HG02884 (cell line): ENCODE measurements around the gene PRTN3.
"Not testable (repeated sequence)": the region's sequence is repeated elsewhere in the genome, so short reads cannot be mapped to it uniquely, and the experiment has no call there.

Experiments
- ATAC-seq: cut with Tn5 transposase; IDR thresholded peaks from one replicate; pipeline ENCODE4 v1.9.1; 2021; ENCODE audit warnings: mild to moderate bottlenecking, moderate library complexity; ENCODE audit not compliant: unreplicated experiment

PRTN3 gene

GRCh38 chr19:815079-815774 is 25.6 kb upstream of the PRTN3 start:
- ATAC-seq: no peak

GRCh38 chr19:815775-816499 is 24.9 kb upstream of the PRTN3 start:
- ATAC-seq: no peak

DNA sequence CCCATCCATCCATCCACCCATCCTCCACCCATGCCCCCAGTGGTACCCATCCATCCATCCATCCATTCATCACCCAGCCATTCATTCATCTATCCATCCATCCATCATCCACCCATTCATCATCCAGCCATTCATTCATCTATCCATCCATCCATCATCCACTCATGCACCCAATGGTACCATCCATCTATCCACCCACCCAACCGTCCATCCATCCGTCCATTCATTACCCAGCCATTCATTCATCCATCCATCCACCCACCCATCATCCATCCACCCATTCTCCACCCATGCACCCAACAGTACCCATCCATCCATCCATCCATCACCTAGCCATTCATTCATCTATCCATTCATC is 24.3 kb upstream of the PRTN3 start:
- no peak for ATAC-seq

DNA sequence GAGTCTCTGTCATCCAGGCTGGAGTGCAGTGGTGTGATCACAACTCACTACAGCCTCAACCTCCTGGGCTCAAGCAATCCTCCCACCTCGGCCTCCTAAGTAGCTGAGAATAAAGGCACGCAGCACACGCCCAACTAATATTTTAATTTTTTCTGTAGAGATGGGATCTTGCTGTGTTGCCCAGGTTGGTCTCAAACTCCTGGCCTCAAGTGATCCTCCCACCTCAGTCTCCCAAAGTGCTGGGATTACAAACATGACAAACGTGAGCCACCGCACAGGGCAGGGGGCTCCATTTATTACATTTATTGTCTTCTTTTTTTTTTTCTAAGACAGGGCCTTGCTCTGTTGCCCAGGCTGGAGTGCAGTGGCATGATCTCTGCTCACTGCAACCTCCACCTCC is 20.6 kb upstream of the PRTN3 start:
- ATAC-seq: not testable (repeated sequence)

GRCh38 chr19:821231-821824 is 19.5 kb upstream of the PRTN3 start:
- no peak for ATAC-seq

- no peak for ATAC-seq
Observed at GRCh38 chr19:821825-822503, 18.8 kb upstream of the PRTN3 start, which contains the start of gene PLPPR3. TSS of gene PLPPR3 (minus strand) at chr19:821955. CDS start at chr19:821559, 396 bp downstream.

- no peak for ATAC-seq
Observed at GRCh38 chr19:823565-824121, 17.2 kb upstream of the PRTN3 start.

DNA sequence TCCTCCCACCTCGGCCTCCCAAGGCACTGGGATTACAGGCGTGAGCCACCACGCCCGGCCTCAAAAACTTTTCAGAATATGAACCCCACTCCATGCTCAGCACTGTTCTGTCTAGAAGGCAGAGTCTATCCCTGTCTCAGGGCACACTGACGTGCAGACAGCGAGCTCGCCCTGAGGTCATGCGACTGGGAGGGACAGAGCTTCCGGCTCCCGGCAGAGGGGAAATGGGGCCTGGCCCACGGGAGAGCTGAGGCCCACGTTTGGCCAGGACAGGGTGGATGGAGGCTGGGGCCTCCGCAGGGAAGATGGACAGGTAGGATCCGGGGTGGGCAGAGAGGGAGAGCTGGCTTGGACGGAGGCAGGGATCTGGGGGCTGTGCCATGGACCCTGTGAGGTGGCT is 15.9 kb upstream of the PRTN3 start:
- ATAC-seq: no peak

GRCh38 chr19:825897-826644 is 14.7 kb upstream of the PRTN3 start:
- no peak for ATAC-seq

GRCh38 chr19:827314-827709 is 13.5 kb upstream of the PRTN3 start:
- no peak for ATAC-seq

DNA sequence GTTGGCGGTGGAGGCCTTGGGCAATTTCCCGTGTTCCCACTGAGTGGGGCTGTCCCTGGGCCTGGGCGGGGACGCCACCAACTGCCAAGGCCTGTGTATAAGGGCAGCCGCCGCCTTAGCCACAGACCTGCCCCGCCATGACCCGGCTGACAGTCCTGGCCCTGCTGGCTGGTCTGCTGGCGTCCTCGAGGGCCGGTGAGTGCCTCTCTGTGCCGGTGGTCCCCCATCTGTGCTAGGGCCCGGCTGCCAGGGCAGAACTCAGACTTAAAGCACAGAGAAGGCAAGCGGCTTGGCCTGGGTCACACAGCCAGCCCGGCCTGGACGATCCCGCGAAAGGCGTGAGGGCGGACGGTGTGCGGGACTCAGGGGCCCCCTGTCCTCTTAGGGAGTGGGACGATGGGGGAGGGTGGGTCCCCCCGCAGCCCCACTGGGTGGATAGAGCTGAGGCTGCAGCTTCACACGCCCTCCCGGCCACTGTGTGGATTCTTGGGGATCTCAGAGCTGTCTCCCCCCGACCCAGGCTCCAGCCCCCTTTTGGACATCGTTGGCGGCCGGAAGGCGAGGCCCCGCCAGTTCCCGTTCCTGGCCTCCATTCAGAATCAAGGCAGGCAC is 13.0 kb upstream of the PRTN3 start, which contains the start of gene AZU1:
AZU1 (plus strand) TSS at position 128 of the 612 bp plus-strand sequence; CDS start at position 138, 10 bp downstream.
- no peak for ATAC-seq

DNA sequence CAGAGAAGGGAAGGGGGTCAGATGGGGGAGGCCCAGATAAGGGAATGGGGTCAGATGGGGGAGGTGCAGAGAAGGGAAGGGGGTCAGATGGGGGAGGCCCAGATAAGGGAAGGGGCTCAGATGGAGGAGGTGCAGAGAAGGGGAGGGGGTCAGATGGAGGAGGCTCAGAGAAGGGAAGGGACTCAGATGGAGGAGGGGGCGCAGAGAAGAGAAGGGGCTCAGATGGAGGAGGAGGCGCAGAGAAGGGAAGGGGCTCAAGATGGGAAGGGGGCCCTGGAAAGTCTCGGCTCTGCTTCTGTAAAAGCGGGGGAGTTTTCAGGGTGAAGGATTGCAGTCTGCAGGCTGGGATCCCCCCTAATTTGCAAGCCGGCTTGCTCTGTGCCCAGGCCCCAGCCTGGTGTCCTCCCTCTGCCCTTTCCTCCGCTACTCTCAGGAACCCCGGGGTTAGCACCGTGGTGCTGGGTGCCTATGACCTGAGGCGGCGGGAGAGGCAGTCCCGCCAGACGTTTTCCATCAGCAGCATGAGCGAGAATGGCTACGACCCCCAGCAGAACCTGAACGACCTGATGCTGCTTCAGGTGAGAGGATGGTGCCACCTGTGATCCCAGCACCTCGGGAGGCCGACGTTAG is 11.6 kb upstream of the PRTN3 start:
- no peak for ATAC-seq

DNA sequence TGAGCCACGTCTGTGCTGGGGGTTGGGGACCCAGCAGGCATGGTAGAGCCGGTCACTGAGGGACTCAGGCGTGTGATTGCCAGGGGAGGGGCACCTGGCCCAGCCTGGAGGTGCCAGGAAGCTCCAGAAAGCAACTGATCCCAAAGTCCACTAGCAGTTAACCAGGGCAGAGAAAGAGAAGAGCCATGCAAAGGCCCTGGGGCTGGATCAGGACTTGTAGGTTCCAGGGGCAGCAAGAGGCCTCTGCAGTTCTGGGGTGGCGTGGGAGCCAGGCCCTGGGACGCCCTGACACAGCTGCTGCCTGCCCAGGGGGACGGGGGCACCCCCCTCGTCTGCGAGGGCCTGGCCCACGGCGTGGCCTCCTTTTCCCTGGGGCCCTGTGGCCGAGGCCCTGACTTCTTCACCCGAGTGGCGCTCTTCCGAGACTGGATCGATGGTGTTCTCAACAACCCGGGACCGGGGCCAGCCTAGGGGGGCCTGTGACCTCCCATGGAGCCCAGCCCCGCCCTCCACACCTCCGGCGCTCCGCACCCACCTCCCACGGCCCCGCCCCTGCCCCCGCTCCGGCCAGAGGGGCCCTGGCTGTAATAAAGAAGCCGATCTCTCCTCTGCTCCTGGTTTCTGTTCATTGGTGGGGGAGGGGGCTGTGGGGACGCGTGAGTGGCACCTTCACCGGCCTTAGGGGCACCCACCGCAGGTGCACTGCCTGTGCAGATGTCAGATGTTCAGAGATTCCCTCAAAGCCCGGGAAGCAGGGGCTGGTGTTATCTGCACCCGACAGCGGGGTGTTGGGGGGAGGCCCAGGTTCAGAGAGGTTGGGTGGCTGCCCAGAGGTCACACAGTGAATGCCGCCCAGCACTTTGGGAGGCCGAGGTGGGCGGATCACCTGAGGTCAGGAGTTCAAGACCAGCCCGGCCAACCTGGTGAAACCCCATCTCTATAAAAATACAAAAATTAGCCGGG is 9.1 kb upstream of the PRTN3 start:
- no peak for ATAC-seq

DNA sequence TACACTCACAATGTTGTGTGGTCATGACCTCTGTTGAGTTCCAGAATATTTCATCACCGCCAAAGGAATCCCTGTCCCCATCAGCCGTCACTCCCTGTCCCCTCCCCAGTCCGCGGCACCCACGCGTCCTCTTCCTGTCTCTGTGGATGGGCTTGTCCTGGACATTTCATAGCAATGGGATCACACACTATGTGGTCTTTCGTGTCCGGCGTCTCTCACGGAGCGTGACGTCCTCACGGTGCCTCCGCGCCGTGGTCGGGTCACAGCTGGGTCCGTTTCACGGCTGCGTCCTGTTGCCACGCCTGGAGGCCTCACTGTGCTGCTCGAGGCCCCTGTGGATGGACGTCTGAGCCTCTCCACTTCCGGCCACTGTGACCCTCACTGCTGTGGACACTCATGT is 6.6 kb upstream of the PRTN3 start:
- no peak for ATAC-seq

GRCh38 chr19:835210-835810 is 5.5 kb upstream of the PRTN3 start:
- ATAC-seq: no peak

DNA sequence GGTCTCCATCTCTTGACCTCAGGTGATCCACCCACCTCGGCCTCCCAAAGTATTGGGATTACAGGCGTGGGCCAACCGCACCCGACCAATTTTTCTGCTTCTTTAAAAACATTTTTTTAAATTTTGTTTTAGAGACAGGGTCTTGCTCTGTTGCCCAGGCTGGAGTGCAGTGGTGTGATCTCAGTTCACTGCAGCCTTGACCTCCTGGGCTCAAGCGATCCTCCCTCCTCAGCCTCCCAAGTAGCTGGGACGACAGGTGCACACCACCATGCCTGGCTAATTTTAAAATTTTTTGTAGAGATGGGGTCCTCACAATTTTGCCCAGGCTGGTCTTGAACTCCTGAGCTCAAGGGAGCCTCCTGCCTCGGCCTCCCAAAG is 2.0 kb downstream of the PRTN3 start:
- ATAC-seq: not testable (repeated sequence)

DNA sequence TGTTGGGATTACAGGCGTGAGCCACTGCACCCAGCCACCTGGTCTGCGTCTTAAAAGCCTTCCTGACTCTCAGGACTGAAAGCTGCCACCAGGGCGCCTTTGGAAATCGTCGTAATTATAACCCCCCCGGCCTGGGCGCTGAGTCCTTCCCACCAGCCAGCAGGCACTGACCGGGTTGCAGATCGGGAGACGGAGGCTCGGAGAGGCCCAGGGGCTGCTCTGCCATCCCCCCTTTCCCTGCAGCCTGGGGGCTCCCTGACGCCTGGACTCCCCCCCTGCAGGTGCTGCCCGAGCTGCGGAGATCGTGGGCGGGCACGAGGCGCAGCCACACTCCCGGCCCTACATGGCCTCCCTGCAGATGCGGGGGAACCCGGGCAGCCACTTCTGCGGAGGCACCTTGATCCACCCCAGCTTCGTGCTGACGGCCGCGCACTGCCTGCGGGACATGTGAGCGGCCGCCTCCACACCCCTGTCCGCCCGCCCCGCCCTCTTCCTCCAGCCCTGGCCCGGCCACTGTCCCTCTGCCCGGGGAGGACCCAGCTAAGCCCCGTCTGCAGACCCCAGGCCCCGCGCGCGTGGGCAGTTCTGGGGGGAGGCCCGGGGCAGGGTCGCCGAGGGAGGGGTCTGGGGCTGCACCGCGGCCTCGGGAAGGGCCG is 2.5 kb downstream of the PRTN3 start:
- no peak for ATAC-seq
